PC-3 (cell line): Measurements from ENCODE around the gene STAT3.

Experiments used
- CTCF ChIP-seq: fragments of 300-600 bp; sonication (generic); conservative IDR thresholded peaks from 2 replicates; pipeline ENCODE4 v1.5.1; 2017; ENCODE audit warnings: antibody characterized with exemption, low read depth, mild to moderate bottlenecking, low read length
- EZH2 ChIP-seq: fragments of 300-600 bp; sonication (generic); IDR thresholded peaks from one replicate; pipeline ENCODE4 v1.6.1; 2017; ENCODE audit warnings: antibody characterized with exemption, mild to moderate bottlenecking, low read length; ENCODE audit not compliant: unreplicated experiment
- EZH2phosphoT487 ChIP-seq: fragments of 300-600 bp; sonication (generic); IDR thresholded peaks from 2 replicates; pipeline ENCODE4 v1.6.1; 2018; ENCODE audit warnings: mild to moderate bottlenecking, antibody characterized with exemption, low read length, borderline replicate concordance

- TF ChIP-seq CTCF = no peak
- TF ChIP-seq EZH2 = no peak
- no peak for TF ChIP-seq EZH2phosphoT487
These were observed 12.0 kb upstream of the STAT3 start for GRCh38 chr17:42399948-42400843.
